Immature natural killer cell (primary cell): ENCODE measurements around the gene SPATA31D3. TPM values are rescaled to one million over a fixed set of nuclear protein-coding genes. Genes with fewer than 3 reads are reported as not detected.
"Not testable (repeated sequence)": the region's sequence is repeated elsewhere in the genome, so short reads cannot be mapped to it uniquely, and the experiment has no call there.

Experiments
- DNase-seq, 3 donors: peaks; one replicate each; pipeline ENCODE4 v3.0.0; 2022; ENCODE audit warnings: mixed read lengths in 1 of 3
- H3K27ac Mint-ChIP-seq, 6 donors: one replicate each; pipeline ENCODE4 v1.8.0; 2020; ENCODE audit warnings: mixed read lengths in 6 of 6, mild to moderate bottlenecking in 5 of 6, inconsistent platforms in 4 of 6, moderate library complexity in 3 of 6
- H3K27me3 Mint-ChIP-seq, 3 donors: one replicate each; pipeline ENCODE4 v1.8.0; 2020 to 2021; ENCODE audit warnings: low read depth in 3 of 3, mild to moderate bottlenecking in 3 of 3, mixed read lengths in 3 of 3, moderate library complexity in 3 of 3, inconsistent platforms in 1 of 3
- H3K36me3 Mint-ChIP-seq, 3 donors: one replicate each; pipeline ENCODE4 v1.8.0; 2020; ENCODE audit warnings: mixed read lengths in 3 of 3, inconsistent platforms in 2 of 3, mild to moderate bottlenecking in 2 of 3
- H3K4me1 Mint-ChIP-seq, 2 donors: one replicate each; pipeline ENCODE4 v1.8.0; 2020; ENCODE audit warnings: inconsistent platforms in 2 of 2, mild to moderate bottlenecking in 2 of 2, mixed read lengths in 2 of 2, moderate library complexity in 1 of 2
- H3K4me3 Mint-ChIP-seq, 5 donors: one replicate each; pipeline ENCODE4 v1.8.0; 2020; ENCODE audit warnings: mild to moderate bottlenecking in 5 of 5, mixed read lengths in 5 of 5, inconsistent platforms in 3 of 5, moderate library complexity in 3 of 5
- H3K9me3 Mint-ChIP-seq, 6 donors: one replicate each; pipeline ENCODE4 v1.8.0; 2020; ENCODE audit warnings: mild to moderate bottlenecking in 6 of 6, mixed read lengths in 6 of 6, inconsistent platforms in 4 of 6, moderate library complexity in 3 of 6
- polyA plus RNA-seq, 3 donors: library from polyadenylated mRNA; unstranded; fragments of 300-500 nt; fragmentation: Illumina TruSeq; gene quantifications; one replicate each; pipeline ENCODE4 v1.2.3, GENCODE V29; 2021

Gene SPATA31D3
- polyA plus RNA-seq, 3 donors from 2014 or later, result not detected

GRCh38 chr9:81953096-81953495, 9.8 kb downstream of the SPATA31D3 start:
- H3K27ac Mint-ChIP-seq, result no peak overlapping the region
- no peak overlapping the region for H3K4me3 Mint-ChIP-seq
- H3K36me3 Mint-ChIP-seq, result peaks cover 3 to 7% (median 5%) of the 10 kb centered on the region in 3 donors
- DNase-seq, result no peak
- H3K27me3 Mint-ChIP-seq, result peaks cover 0 to 2% (median 2%) of the 10 kb centered on the region in 3 donors
- no peaks in the 10 kb centered on the region for H3K4me1 Mint-ChIP-seq
- peaks cover 9 to 30% (median 15%) of the 10 kb centered on the region in 6 donors for H3K9me3 Mint-ChIP-seq

- peaks cover 9 to 30% (median 15%) of the 10 kb centered on the region in 6 donors for H3K9me3 Mint-ChIP-seq
- peaks cover 3 to 7% (median 5%) of the 10 kb centered on the region in 3 donors for H3K36me3 Mint-ChIP-seq
- no peak overlapping the region for H3K4me3 Mint-ChIP-seq
- DNase-seq, result no peak
- peaks cover 1 to 2% (median 2%) of the 10 kb centered on the region in 3 donors for H3K27me3 Mint-ChIP-seq
- no peak overlapping the region for H3K27ac Mint-ChIP-seq
- no peaks in the 10 kb centered on the region for H3K4me1 Mint-ChIP-seq
Measured at GRCh38 chr9:81955625-81956024, 12.3 kb downstream of the SPATA31D3 start.

- Mint-ChIP-seq H3K27me3 (peaks cover 2 to 4% (median 3%) of the 10 kb centered on the region in 3 donors), H3K27ac (no peak overlapping the region), H3K4me3 (no peak overlapping the region), H3K36me3 (no peaks in the 10 kb centered on the region), H3K4me1 (no peaks in the 10 kb centered on the region), H3K9me3 (peaks cover 0 to 5% (median 0%) of the 10 kb centered on the region in 6 donors)
- no peak for DNase-seq
Measured at GRCh38 chr9:81964218-81965171, 21.2 kb downstream of the SPATA31D3 start.

GRCh38 chr9:81968026-81968425, 24.7 kb downstream of the SPATA31D3 start:
- H3K36me3 Mint-ChIP-seq, result no peaks in the 10 kb centered on the region
- no peaks in the 10 kb centered on the region for H3K4me1 Mint-ChIP-seq
- no peak overlapping the region for H3K4me3 Mint-ChIP-seq
- H3K27ac Mint-ChIP-seq, result no peak overlapping the region
- peaks cover 0 to 8% (median 2%) of the 10 kb centered on the region in 3 donors for H3K27me3 Mint-ChIP-seq
- DNase-seq, result no peak
- H3K9me3 Mint-ChIP-seq, result peaks cover 0 to 3% (median 0%) of the 10 kb centered on the region in 6 donors

- no peak overlapping the region for H3K27ac Mint-ChIP-seq
- peaks cover 0 to 8% (median 2%) of the 10 kb centered on the region in 3 donors for H3K27me3 Mint-ChIP-seq
- no peaks in the 10 kb centered on the region for H3K36me3 Mint-ChIP-seq
- no peak overlapping the region for H3K4me3 Mint-ChIP-seq
- peaks cover 0 to 3% (median 0%) of the 10 kb centered on the region in 6 donors for H3K9me3 Mint-ChIP-seq
- no peaks in the 10 kb centered on the region for H3K4me1 Mint-ChIP-seq
- no peak for DNase-seq
Measured at GRCh38 chr9:81969971-81970370, 26.7 kb downstream of the SPATA31D3 start.

- H3K27ac Mint-ChIP-seq, result no peak overlapping the region
- H3K4me3 Mint-ChIP-seq, result no peak overlapping the region
- no peaks in the 10 kb centered on the region for H3K36me3 Mint-ChIP-seq
- no peak for DNase-seq
- peaks cover 2 to 8% (median 2%) of the 10 kb centered on the region in 3 donors for H3K27me3 Mint-ChIP-seq
- peaks cover 0 to 3% (median 0%) of the 10 kb centered on the region in 6 donors for H3K9me3 Mint-ChIP-seq
- no peaks in the 10 kb centered on the region for H3K4me1 Mint-ChIP-seq
Measured at GRCh38 chr9:81971727-81972126, 28.4 kb downstream of the SPATA31D3 start.

- Mint-ChIP-seq H3K27ac (no peak overlapping the region), H3K27me3 (peaks cover 0 to 3% (median 2%) of the 10 kb centered on the region in 3 donors), H3K36me3 (no peaks in the 10 kb centered on the region), H3K9me3 (no peaks in the 10 kb centered on the region), H3K4me1 (no peaks in the 10 kb centered on the region), H3K4me3 (no peak overlapping the region)
- DNase-seq, result no peak
Measured at GRCh38 chr9:81974764-81975163, 31.5 kb downstream of the SPATA31D3 start.

- Mint-ChIP-seq H3K4me1 (no peaks in the 10 kb centered on the region), H3K4me3 (no peak overlapping the region), H3K9me3 (no peaks in the 10 kb centered on the region), H3K27ac (no peak overlapping the region), H3K36me3 (no peaks in the 10 kb centered on the region), H3K27me3 (peaks cover 0 to 2% (median 0%) of the 10 kb centered on the region in 3 donors)
- DNase-seq, result no peak
Measured at GRCh38 chr9:81976351-81976750, 33.1 kb downstream of the SPATA31D3 start.

- Mint-ChIP-seq H3K4me3 (no peak overlapping the region), H3K27ac (no peak overlapping the region), H3K9me3 (no peaks in the 10 kb centered on the region), H3K27me3 (peaks cover 0 to 5% (median 0%) of the 10 kb centered on the region in 3 donors), H3K36me3 (no peaks in the 10 kb centered on the region), H3K4me1 (no peaks in the 10 kb centered on the region)
- DNase-seq, result no peak
Measured at GRCh38 chr9:81979196-81979595, 35.9 kb downstream of the SPATA31D3 start.

GRCh38 chr9:81980568-81980967, 37.3 kb downstream of the SPATA31D3 start:
- DNase-seq, result no peak
- Mint-ChIP-seq H3K27me3 (peaks cover 0 to 3% (median 0%) of the 10 kb centered on the region in 3 donors), H3K9me3 (no peaks in the 10 kb centered on the region), H3K36me3 (no peaks in the 10 kb centered on the region), H3K4me1 (no peaks in the 10 kb centered on the region), H3K4me3 (no peak overlapping the region), H3K27ac (no peak overlapping the region)

GRCh38 chr9:81981883-81982282, 38.6 kb downstream of the SPATA31D3 start:
- peaks cover 0 to 3% (median 2%) of the 10 kb centered on the region in 3 donors for H3K27me3 Mint-ChIP-seq
- DNase-seq, result no peak
- no peaks in the 10 kb centered on the region for H3K36me3 Mint-ChIP-seq
- no peaks in the 10 kb centered on the region for H3K4me1 Mint-ChIP-seq
- no peak overlapping the region for H3K27ac Mint-ChIP-seq
- H3K4me3 Mint-ChIP-seq, result no peak overlapping the region
- H3K9me3 Mint-ChIP-seq, result no peaks in the 10 kb centered on the region

GRCh38 chr9:81984928-81985327, 41.6 kb downstream of the SPATA31D3 start:
- Mint-ChIP-seq H3K27me3 (peaks cover 0 to 3% (median 2%) of the 10 kb centered on the region in 3 donors), H3K4me1 (no peaks in the 10 kb centered on the region), H3K9me3 (no peaks in the 10 kb centered on the region), H3K27ac (no peak overlapping the region), H3K36me3 (no peaks in the 10 kb centered on the region), H3K4me3 (no peak overlapping the region)
- no peak for DNase-seq

- H3K36me3 Mint-ChIP-seq, result no peaks in the 10 kb centered on the region
- no peak for DNase-seq
- no peaks in the 10 kb centered on the region for H3K4me1 Mint-ChIP-seq
- H3K4me3 Mint-ChIP-seq, result no peak overlapping the region
- no peak overlapping the region for H3K27ac Mint-ChIP-seq
- H3K9me3 Mint-ChIP-seq, result no peaks in the 10 kb centered on the region
- H3K27me3 Mint-ChIP-seq, result peaks cover under 1 to 5% (median 3%) of the 10 kb centered on the region in 3 donors
Measured at GRCh38 chr9:81986051-81986450, 42.8 kb downstream of the SPATA31D3 start.

- H3K36me3 Mint-ChIP-seq, H3K27ac Mint-ChIP-seq, H3K27me3 Mint-ChIP-seq, H3K4me3 Mint-ChIP-seq, H3K9me3 Mint-ChIP-seq, DNase-seq, H3K4me1 Mint-ChIP-seq: not testable (repeated sequence)
Measured at GRCh38 chr9:81988472-81988871, 45.2 kb downstream of the SPATA31D3 start, which contains the start of gene SPATA31D1. Gene SPATA31D1, plus strand, starts transcription at chr9:81988772. Its CDS starts 47 bp downstream, at chr9:81988819.
